ENCODE results near the gene NUDT22.
"Not testable (repeated sequence)": the region's sequence is repeated elsewhere in the genome, so short reads cannot be mapped to it uniquely, and the experiment has no call there.

Gene NUDT22

DNA sequence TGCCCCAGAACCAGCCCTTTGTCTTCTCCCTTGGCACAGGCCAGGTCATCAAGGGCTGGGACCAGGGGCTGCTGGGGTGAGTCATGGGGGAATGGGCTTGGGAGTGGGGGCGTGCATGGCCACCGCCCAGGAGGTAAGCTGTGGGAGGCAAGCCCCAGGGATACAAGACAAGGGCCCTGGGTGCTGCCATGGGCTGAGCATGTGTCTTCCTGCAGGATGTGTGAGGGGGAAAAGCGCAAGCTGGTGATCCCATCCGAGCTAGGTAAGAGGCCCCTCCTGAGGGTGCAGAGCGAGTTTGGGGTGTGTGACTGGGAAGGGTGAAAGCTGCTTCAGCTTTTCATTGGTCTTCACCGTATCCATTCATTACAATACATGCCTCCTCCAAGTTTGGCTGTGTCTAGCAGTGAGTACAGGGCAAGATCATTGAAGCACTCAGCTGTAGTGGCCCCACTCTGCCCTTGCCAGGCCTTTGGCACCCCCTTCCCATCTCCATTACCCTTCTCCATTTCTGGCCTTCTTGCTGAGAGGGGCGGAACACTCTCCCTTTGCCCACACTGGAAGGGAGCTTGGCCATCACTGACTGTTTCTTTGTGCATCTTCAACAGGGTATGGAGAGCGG is 17.3 kb downstream of the NUDT22 start:
- DNase-seq (ENCODE audit: low read depth): no peak

DNA sequence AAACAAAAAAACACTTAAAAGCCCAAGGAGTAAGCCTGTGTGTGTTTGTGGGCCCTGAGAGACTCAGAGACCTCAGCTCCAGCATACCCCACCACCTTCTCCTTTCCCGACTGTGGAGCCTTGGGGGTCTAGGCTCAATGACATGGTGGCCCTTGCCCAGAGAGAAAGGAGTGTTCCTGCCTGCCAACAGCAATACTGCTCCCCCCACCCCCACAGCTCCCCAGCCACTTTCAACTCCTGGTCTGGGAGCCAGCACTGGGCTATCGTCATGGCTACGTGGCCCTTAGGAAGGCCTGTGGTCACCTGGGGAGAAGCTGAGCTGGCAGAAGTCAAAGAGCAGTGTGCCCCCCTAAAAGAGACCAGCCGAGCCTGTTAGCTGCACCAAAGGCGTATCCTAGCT is 18.0 kb downstream of the NUDT22 start:
- DNase-seq (ENCODE audit: low read depth): no peak

DNA sequence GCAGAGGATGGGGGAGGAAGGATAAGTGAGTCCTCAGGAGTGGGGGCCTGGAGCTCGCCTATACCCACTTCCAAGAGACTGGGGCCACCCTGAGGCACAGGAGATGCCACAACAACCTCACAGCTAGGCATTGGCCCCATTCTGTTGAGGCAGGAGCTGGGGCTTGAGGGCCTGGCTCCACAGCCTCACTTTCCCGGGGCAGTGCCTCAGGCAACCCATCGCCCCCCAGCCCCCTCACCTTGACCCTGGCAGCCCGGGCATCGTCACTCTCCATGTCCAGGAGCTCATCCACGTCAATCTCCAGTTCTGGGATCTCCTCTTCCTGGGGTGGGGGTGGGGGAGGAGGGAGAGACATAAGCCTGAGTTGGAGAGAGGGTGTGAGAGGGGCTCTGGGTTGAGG is 18.9 kb downstream of the NUDT22 start:
- DNase-seq (ENCODE audit: low read depth): no peak

DNA sequence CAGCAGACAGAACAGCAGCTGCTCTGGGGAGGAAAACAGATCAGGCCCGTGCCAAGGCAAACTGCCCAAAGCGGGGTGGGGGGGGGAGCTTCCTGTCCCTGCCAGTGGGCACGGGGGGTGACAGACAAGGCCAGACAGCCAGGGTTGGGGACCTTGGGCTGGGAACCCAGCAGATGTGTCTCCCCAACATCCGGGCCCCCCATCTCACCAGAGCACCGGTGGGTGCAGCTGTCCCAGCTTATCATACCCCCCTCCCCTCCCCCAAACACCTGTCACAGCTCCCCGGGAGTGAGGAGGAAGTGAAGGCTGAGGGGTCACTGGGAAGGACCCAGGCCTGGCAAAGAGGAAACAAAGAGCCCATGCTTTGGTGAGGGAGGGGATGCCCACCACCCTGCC is 19.3 kb downstream of the NUDT22 start:
- DNase-seq (ENCODE audit: low read depth): no peak

DNA sequence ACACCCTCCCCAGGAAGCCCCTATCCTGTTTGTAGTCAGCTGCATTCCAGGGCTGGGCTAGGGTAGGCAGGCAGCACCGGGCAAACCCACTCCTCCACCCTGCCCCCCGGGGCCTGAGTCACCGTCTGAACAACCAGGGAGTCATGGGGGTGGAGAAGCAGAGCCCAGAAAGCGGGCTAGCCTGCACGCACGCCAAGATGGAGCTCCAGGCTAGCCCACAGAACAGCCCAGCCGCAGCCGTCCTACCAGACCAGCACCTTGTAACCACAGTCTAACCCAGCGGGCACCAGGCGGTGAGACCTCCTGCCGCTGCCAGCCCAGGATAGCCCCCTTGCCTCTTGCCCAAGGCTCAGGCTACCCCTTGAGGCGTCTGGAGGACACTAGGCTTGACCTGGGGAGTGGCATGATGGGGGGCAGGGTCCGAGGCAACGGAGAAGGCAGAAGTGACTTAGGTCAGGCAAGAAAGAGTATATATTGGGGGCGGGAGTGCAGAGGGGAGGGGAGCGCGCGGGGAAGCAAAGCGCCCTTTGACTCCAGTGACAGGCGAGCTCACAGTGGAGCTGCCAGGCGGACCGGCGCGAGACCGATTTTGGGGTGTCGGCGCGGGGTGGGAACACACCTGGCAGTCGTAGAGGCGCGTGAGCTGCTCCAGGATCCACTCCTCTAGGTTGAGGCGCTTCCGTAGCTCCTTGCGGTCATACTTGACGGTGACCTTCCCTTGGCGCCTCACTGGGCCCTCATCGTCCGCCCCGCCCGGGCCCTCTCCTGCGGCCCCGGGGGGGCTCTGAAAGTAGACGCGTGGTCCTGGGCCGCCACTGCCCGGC is 19.9 kb downstream of the NUDT22 start:
- DNase-seq (ENCODE audit: low read depth): peak; percentile 54

DNA sequence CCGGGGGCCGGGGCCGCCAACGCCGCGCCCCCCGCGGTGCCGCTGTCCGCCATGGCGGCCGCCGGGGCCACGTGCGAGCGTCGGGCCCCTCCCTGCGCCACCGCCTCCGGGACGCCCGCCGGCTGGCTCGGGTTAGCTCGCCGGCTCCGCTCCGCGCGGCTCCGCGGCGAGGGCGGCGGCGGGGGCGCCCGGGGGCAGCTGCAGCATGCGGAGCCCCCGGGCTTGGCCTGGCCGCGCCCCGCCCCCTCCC is 20.5 kb downstream of the NUDT22 start:
- DNase-seq (ENCODE audit: low read depth): not testable (repeated sequence)

DNA sequence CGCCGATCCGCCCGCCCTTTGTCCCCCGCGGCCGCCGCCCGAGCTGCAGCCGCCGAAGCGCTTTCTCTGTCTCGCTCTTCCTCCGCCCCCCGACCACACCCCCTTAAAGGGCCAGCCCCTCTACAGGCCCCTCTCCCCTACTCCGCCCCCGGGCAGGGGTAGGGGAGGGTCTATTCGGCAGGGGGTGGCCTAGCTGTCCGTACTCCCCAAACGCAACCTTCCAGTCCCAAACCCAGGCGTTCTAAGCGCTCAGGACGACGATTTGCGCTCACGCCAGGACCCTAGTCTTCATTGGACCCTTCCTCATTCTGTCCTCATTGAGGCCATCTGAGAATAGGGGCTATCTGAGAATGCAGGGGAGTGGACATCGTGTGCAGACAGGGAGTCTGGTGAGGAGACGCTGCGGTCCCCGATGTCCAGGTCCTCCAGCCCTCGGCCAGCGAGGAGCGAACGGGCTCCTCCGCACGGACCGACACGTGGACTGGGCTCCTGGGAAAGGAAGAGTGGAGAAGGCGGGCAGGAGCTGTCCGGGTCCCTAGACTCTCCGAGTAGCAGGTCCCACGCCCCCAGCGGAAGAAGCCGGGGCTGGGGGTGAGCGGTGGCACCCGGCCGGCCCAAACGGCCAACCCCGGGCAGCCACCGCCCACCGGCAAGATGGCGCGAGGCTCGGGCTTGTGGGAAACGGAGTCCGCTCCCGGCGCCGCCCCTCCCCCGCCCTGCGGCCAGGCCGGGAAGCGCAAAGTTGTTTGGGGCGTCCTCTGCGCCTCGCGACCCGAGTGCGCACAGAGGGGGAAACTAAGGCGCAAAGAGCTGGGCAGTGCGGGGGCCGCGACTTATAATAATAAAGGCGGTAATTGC is 21.0 kb downstream of the NUDT22 start, which contains the start of gene PPP1R14B:
Gene PPP1R14B, minus strand, starts transcription at position 73 of the 858 bp plus-strand sequence. CDS start 270 bp downstream, outside the sequence.
- peak; percentile 37 for DNase-seq (ENCODE audit: low read depth)

DNA sequence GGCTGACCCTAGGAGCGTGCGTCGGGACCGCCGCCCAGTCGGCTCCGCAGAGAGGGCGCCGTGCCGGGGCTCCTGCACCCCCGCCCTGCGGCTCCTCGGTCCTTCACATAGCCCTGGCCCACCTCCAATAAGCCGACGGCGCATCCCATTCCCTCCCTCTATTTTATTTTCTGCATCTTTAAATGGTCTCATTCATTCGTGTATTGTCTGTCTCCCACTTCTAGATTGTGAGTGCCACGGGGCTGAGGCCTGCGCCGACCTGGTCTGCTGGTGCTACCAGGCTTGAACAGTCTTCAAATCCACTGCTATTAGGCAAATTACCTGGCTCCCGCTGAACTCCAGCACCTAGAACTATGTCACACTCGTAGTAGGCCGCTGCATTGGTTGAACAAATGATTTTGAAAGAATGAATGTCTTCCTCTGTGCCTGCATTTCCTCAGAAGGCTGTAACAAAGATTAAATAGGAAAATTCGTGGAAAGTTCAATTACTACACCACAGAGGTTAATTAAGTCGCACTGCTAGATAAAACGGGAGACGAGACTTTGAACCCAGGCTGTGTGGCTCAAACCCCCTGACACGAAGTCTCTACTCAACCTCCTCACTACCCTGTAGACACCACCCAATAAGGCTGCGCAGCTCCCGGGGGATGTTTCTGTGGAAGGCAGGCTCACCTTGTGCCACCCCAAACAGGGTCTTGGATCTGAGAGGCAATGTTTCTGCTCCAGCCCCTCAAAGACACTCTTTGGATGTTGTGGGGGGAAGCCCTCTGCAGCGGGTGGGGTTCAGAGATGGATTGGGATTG is 21.9 kb downstream of the NUDT22 start:
- DNase-seq (ENCODE audit: low read depth): no peak

DNA sequence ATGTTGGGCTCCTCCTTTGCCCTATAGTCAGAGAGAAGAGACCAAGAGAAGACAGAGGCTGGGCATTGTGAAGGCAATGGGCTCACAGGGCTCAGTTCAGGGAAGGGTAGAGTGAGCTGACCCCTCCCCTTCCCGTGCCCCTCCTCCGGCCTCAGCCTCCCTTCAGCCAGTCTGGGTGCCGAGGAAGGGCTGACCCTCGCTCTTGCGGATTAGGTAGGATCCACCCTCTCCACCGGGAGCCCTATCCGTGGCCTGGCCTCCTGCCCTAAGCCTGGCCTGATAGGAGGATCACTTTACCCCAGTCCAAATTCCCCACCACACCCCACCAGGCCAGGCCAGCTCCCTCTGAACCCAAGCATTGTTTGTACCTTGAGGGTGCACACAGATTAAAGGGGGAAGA is 22.5 kb downstream of the NUDT22 start:
- no peak for DNase-seq (ENCODE audit: low read depth)

DNA sequence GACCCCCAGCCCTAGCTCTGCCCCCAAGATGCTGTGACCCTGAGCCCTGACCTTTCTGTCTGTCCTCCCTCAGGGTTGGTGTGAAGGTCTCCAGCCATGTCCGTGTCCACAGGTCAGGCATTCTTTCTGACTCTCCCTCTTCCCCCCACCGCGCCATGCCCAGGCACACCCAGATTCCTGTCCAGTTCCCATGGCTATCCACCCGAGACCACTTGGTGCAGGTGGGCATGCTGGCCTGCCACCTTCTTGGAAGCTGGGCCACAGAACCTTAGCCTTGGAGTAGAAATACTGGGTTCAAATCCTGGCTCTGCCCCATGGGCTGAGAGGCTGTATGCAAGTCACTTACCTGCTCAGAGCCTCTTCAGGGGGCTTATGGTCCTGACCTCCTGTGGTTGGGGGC is 23.0 kb downstream of the NUDT22 start:
- no peak for DNase-seq (ENCODE audit: low read depth)

DNA sequence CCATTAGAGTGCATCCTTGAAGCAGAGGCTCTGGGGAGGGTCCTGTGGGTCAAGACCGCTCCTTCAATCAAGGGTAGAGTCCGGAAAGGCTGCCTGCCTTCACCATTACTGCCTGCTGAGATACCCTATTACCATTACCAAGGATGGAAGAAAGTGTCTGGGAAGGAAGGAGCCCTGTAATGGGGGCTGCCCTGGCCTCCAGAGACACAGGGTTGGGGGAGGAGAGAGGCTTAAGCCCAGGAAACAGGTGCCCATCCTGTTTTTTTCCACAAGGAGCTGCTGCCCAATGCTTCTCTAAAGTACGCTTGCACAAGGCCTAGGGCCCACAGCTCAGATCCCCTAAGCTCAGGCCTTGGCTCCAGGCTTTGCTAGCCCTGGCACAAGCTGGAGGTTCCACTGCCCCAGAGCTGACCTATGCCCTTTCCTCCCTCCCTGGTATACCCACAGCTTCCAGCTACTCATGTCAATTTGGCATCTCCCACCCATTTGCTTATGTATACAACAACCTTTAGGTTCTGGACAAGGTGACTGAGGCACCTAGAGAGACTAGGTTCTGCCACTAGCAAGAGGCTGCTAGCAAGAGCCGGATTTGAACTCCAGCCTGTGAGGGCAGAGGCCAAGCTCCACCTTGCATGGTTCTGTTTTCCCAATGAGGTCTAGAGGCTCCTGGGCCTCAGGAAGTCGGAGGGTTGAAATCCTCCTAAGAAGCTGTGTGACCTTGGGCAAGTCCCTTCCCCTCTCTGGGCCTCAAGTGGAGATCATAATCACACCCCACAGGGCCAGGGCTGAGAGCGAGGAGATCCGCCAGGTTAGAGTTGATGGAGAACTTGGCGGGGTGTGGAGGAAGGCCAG is 23.7 kb downstream of the NUDT22 start:
- DNase-seq (ENCODE audit: low read depth): no peak

DNA sequence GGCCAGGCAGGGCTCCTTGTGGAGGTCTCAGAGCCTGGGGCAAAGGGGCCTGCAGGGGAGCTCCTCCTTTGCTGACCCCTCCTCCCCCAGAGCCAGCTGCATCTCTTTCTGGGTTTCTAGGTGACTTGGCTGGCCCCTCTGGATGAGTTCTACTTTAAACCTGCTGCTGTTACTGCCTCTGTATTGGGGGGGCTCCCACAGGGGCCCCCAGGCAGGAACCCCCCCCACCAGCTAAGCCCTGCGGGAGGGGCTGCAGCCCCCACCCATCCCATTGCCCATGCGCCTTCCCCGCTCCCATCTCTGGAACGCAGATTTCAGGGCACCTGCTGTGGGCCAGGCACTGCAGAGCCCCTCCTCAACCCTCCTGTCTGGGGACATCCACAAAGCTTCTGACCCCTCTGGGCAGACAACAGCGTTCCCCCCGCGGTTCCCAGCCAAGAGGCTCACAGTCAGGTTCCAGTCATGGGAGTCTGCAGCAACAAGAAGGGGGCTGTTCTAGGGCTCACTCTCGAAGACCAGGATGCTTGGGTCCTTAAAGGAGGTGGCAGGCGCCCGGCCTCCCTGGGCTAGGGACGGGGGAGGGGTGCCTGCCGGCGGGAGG is 24.4 kb downstream of the NUDT22 start:
- DNase-seq (ENCODE audit: low read depth): no peak

DNA sequence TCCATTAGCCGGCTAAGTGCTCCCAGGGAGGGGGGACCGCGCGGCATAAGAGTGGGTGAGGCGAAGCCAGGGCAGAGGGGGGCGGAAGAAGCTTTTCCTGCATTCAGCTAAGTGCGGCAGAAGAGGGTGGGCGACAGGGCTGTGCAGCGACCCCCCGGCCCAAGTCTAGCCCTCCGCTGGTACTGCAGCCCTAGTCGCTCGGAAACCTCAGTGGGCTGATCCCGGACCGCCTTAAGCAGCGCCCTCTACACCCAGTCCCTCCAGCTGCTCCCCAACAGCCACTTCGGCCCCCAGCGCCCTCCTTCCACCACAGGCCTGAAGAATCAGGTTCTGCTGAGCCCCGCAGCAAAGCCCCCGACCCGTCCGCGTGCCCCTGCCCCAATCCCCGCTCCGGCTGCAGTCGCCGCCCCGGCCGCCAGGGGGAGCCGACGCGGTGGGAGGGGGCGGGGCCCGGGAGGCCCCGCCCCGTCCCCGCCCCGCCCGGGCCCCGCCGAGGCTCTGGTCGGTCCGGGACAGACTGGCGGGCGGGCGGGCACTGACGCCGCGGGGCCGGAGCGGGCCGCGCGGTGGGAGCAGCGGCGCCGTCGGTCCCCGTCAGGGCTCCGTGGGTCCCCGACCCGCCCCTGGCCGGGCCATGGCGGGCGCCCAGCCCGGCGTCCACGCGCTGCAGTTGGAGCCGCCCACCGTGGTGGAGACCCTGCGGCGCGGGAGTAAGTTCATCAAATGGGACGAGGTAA is 25.1 kb downstream of the NUDT22 start, which contains the start of gene PLCB3:
Gene PLCB3, plus strand, starts transcription at position 515 of the 737 bp plus-strand sequence. Its CDS starts 120 bp downstream, at position 635.
- DNase-seq (ENCODE audit: low read depth): no peak

DNA sequence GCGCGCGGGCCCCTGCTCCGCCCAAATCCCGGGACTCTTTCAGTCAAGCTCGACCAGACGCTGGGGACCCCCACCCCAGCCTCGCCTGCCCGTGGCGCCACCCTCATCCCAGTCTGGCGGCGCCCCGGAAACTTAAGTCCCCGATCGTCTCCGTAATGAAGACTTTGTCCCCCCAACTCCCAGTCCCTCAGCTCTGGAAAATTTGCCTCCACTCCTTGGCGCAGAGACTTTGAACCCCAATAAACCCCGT is 25.6 kb downstream of the NUDT22 start:
- DNase-seq (ENCODE audit: low read depth): no peak

DNA sequence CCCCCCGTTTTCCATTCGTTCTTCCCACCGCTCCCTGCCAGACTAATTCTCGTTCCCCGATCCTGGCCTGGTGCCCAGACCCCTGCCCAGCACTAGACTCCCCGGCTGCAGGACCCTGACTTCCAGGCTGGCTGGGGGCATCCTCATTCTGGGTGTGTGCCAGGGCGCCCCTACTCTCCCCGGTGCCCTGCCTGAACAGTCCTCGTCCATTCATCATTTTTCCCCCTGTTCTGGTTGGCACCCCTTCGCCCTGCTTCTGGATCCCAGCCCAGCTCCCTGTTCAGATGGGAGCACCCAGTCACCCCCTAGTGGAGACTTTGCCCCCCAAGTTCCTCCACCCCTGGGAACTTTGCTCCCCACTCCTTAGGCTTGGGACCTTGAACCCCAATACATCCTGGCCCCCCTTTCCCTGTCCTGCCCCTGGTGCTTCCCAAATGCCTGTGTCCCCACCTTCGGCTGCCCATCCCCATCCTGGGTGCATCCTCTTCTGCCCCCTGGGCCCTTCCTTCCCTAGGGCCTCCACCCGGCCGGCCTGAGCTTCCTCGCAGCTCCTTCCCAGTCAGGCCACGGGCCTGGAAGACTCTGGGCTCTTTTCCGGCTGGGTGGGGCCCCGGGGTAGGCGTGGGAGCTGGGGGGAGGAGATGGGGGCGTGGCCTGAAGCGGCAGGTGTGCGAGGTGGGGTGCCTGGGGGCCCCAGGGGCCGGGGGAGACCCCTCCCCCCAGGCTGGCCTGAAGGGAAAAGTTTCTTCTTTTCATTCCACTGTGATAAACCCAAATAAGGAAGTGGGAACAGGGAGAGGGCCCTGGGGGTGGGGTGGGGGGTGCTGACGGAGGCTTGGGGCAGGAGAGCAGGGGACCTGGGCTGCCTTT is 26.2 kb downstream of the NUDT22 start:
- no peak for DNase-seq (ENCODE audit: low read depth)

DNA sequence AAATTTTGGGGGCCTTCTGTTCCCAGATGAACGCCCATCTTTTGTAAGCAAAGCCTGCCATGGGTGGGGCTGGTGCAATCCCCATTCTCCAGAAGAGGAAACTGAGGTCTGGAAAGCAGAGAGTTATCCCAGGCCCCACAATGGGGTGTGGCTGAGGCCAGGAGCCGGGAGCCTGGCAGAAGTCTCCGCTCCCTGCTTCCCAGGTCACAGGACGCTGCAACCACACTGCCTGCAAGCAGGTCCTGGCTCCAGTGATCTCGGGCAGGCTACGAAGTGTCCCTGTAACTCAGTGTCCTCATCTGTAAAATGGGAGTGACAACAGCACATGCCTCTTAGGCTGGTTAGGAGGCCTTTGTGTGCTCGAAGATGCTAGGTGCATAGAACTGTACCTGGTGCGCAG is 27.0 kb downstream of the NUDT22 start:
- DNase-seq (ENCODE audit: low read depth): no peak

DNA sequence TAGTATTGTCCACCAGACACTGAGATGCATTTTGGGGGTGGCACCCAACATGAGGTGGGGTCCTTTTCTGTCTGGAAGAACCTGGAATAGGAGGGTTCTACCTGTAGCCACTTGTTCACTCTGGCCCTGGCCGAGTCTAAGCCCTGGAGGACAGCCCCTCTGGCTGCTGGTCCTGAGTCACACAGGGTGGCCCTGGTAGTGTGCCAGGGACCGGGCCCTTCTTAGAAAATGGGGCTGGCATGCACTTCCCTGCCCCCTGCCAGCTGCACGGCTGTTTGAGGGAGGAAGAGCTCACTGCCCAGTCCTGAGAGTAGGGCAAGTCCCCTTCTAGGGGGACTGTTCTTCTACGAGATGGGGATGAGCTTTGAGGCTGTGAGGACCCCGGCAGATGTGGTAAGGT is 27.4 kb downstream of the NUDT22 start:
- DNase-seq (ENCODE audit: low read depth): no peak

DNA sequence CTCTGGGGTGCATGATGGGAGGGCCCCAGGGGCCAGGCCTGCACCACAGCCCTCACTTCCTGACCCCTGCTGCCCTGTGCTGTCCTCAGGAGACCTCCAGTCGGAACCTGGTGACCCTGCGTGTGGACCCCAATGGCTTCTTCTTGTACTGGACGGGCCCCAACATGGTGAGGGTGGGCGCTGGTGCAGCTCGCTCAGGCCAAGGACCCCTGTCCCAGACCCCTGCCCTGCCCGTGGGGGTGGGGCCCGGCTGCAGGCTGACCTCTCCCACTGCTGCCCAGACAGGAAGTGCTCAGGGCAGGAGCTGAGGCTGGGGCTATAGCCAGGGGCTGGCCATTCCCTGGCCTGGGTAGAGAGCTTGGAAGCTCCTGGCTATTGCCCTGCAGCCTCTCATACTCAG is 28.3 kb downstream of the NUDT22 start:
- no peak for DNase-seq (ENCODE audit: low read depth)

Measured in non-pigmented ciliary epithelial cell (primary cell).